ENCODE results near the gene MAPK8IP2.

The MAPK8IP2 gene

DNA sequence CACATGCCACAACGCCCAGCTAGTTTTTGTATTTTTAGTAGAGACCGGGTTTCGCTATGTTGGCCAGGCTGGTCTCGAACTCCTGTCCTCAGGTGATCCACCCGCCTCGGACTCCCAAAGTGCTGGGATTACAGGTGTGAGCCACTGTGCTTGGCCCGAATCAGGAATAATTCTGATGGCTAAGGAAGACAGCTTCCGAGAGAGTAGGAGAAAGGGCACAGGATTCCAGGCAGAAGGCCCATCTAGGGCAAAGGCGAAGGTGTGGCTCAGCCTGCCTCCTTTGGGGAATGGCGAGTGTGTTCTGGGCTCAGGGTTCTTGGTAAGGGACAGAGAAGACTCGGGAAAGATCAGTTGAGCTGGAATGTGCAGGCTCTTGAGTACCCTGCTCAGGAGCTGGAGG is 36.3 kb upstream of the MAPK8IP2 start:
- TF ChIP-seq GFI1B (tag by site-specific recombination; IDR thresholded peaks at IDR 0.05) (no peak), ZNF843 (tag by site-specific recombination; IDR thresholded peaks at IDR 0.05) (no peak), ZNF133 (tag by site-specific recombination; IDR thresholded peaks at IDR 0.05) (no peak), ZNF114 (tag by site-specific recombination; IDR thresholded peaks at IDR 0.05) (no peak), ZNF610 (tag by site-specific recombination; IDR thresholded peaks at IDR 0.05; ENCODE audit: borderline replicate concordance) (no peak), KLF7 (tag by site-specific recombination; IDR thresholded peaks at IDR 0.05; ENCODE audit: borderline replicate concordance) (no peak), ZNF280D (tag by site-specific recombination; IDR thresholded peaks at IDR 0.05) (no peak), MYNN (tag by site-specific recombination; IDR thresholded peaks at IDR 0.05; ENCODE audit: borderline replicate concordance) (no peak), ZNF629 (tag by site-specific recombination; IDR thresholded peaks at IDR 0.05) (no peak), ZNF214 (tag by site-specific recombination; IDR thresholded peaks at IDR 0.05; ENCODE audit: borderline replicate concordance) (no peak), ZSCAN23 (tag by site-specific recombination; IDR thresholded peaks at IDR 0.05) (no peak), ZNF544 (tag by site-specific recombination; IDR thresholded peaks at IDR 0.05) (no peak), ZNF350 (tag by site-specific recombination; IDR thresholded peaks at IDR 0.05) (no peak), BCL11A (tag by site-specific recombination; IDR thresholded peaks at IDR 0.05; ENCODE audit: low read depth) (no peak), ZNF24 (tag by site-specific recombination; IDR thresholded peaks at IDR 0.05) (no peak), ZNF548 (tag by site-specific recombination; IDR thresholded peaks at IDR 0.05) (no peak)
- TF ChIP-seq, protein P1, sequence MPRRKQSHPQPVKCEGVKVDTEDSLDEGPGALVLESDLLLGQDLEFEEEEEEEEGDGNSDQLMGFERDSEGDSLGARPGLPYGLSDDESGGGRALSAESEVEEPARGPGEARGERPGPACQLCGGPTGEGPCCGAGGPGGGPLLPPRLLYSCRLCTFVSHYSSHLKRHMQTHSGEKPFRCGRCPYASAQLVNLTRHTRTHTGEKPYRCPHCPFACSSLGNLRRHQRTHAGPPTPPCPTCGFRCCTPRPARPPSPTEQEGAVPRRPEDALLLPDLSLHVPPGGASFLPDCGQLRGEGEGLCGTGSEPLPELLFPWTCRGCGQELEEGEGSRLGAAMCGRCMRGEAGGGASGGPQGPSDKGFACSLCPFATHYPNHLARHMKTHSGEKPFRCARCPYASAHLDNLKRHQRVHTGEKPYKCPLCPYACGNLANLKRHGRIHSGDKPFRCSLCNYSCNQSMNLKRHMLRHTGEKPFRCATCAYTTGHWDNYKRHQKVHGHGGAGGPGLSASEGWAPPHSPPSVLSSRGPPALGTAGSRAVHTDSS (tag by site-specific recombination; IDR thresholded peaks at IDR 0.05) = no peak
- TF ChIP-seq, protein P2, sequence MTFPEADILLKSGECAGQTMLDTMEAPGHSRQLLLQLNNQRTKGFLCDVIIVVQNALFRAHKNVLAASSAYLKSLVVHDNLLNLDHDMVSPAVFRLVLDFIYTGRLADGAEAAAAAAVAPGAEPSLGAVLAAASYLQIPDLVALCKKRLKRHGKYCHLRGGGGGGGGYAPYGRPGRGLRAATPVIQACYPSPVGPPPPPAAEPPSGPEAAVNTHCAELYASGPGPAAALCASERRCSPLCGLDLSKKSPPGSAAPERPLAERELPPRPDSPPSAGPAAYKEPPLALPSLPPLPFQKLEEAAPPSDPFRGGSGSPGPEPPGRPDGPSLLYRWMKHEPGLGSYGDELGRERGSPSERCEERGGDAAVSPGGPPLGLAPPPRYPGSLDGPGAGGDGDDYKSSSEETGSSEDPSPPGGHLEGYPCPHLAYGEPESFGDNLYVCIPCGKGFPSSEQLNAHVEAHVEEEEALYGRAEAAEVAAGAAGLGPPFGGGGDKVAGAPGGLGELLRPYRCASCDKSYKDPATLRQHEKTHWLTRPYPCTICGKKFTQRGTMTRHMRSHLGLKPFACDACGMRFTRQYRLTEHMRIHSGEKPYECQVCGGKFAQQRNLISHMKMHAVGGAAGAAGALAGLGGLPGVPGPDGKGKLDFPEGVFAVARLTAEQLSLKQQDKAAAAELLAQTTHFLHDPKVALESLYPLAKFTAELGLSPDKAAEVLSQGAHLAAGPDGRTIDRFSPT (tag by site-specific recombination; IDR thresholded peaks at IDR 0.05) = no peak
- H3K4me1 ChIP-seq (ENCODE audit: control insufficient read depth, insufficient read depth, low read length) = 0 out of 2 replicates have a peak, but pooled peaks cover 2% of the 10 kb centered on the region
- no peak overlapping the region for H3K4me3 ChIP-seq (ENCODE audit: low read depth, low read length)
- CTCF ChIA-PET = interaction anchor here (0.6 to 4.6 kb wide), 12 partner anchors 11 to 1217 kb away, joined by 3 to 37 read pairs (median 12); partner anchors contain the start of genes CPT1B and SCO2
- peaks cover 16 to 20% of the 10 kb centered on the region in 2 experiments for H3K36me3 ChIP-seq (ENCODE audit: control insufficient read depth in 2 of 2, insufficient read depth in 1 of 2, low read length in 2 of 2)
- POLR2A ChIA-PET = interaction anchor here (0.6 to 2.8 kb wide), 7 partner anchors 8 to 71 kb away, joined by 3 to 28 read pairs (median 7); partner anchors contain the start of genes CPT1B, LMF2, NCAPH2 and SCO2
- H3K27ac ChIP-seq (ENCODE audit: extremely low read depth, low read depth, low read length) = no peak overlapping the region
- no peaks in the 10 kb centered on the region for H3K9me3 ChIP-seq (ENCODE audit: control insufficient read depth, insufficient read depth, low read depth, low read length)

- Histone ChIP-seq H3K4me1 (ENCODE audit: control insufficient read depth, insufficient read depth, low read length) (0 out of 2 replicates have a peak, but pooled peaks cover 2% of the 10 kb centered on the region), H3K4me3 (ENCODE audit: low read depth, low read length) (no peak overlapping the region), H3K36me3 (ENCODE audit: control insufficient read depth in 2 of 2, insufficient read depth in 1 of 2, low read length in 2 of 2) (peaks cover 32 to 54% of the 10 kb centered on the region in 2 experiments), H3K27ac (ENCODE audit: extremely low read depth, low read depth, low read length) (no peak overlapping the region), H3K9me3 (ENCODE audit: control insufficient read depth, insufficient read depth, low read depth, low read length) (no peaks in the 10 kb centered on the region)
- TF ChIP-seq, protein P3, sequence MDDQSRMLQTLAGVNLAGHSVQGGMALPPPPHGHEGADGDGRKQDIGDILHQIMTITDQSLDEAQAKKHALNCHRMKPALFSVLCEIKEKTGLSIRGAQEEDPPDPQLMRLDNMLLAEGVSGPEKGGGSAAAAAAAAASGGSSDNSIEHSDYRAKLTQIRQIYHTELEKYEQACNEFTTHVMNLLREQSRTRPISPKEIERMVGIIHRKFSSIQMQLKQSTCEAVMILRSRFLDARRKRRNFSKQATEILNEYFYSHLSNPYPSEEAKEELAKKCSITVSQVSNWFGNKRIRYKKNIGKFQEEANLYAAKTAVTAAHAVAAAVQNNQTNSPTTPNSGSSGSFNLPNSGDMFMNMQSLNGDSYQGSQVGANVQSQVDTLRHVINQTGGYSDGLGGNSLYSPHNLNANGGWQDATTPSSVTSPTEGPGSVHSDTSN (CRISPR knock-in tag; IDR thresholded peaks at IDR 0.05) = no peak
- peak; percentile 86 for TF ChIP-seq ZNF121 (tag by site-specific recombination; IDR thresholded peaks at IDR 0.05)
- ChIA-PET POLR2A (no interaction called here), CTCF (no interaction called here)
Measured at GRCh38 chr22:50567721-50568252, 32.8 kb upstream of the MAPK8IP2 start.
